ENCODE results near the gene SOX6. TPM values are rescaled to one million over a fixed set of nuclear protein-coding genes. Genes with fewer than 3 reads are reported as not detected.

The SOX6 gene
- total RNA-seq, 1 donor from 2014 or later, result 1.6 TPM

DNA sequence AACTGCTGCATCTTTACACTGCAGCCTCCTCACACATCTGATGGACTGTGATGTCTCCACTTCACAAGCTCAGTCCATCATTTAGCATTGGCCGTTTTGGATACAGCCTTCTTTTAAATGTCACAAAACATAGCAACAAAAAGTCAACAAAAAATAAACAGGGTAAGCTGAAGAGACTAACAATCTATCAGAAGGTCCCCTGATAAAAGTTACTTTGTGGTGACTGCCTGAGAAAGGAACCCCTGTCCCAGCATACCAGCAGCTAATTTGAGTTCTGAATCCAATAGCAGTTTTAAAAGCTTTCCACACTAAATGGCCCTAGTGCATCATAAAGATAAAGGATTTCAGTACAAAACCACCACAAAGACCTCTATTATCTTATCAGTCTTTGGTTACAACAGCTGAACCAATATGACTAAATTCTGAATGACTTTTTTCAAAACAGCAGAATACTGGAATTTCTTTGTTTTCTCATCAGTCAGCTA is 162.4 kb downstream of the SOX6 start:
- TF ChIP-seq, protein P1, sequence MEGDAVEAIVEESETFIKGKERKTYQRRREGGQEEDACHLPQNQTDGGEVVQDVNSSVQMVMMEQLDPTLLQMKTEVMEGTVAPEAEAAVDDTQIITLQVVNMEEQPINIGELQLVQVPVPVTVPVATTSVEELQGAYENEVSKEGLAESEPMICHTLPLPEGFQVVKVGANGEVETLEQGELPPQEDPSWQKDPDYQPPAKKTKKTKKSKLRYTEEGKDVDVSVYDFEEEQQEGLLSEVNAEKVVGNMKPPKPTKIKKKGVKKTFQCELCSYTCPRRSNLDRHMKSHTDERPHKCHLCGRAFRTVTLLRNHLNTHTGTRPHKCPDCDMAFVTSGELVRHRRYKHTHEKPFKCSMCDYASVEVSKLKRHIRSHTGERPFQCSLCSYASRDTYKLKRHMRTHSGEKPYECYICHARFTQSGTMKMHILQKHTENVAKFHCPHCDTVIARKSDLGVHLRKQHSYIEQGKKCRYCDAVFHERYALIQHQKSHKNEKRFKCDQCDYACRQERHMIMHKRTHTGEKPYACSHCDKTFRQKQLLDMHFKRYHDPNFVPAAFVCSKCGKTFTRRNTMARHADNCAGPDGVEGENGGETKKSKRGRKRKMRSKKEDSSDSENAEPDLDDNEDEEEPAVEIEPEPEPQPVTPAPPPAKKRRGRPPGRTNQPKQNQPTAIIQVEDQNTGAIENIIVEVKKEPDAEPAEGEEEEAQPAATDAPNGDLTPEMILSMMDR (IDR thresholded peaks at IDR 0.05), result no peak
- no peak for DNase-seq (ENCODE audit: low spot score in 2 of 2)
- H3K9me3 ChIP-seq, result no peaks in the 10 kb centered on the region
- H3K27me3 ChIP-seq, result no peaks in the 10 kb centered on the region
- no peaks in the 10 kb centered on the region for H3K36me3 ChIP-seq
- no peak overlapping the region for H3K4me3 ChIP-seq
- intact Hi-C loops (cut with DNase I), result no loop called here
- H3K27ac ChIP-seq, result no peak overlapping the region
- H3K4me1 ChIP-seq, result no peaks in the 10 kb centered on the region

DNA sequence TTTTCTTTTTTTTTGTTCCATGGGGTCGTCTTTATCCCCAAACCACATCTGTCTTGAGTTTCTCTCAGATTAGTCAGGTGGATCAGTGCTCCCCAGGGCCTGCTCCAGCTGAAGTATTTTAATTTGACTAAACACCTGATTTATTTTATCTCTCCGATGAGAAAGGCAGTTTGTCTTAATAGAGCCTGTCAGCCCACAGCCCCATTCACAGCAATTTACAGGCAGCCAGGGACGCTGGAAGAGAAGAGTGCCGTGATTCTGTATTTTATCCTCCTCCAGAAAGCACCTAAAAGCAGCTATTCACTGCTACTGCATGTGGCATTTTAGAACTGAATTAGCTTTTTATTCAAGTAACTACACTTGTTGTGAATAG is 164.5 kb downstream of the SOX6 start:
- Histone ChIP-seq H3K36me3 (no peaks in the 10 kb centered on the region), H3K4me3 (no peak overlapping the region), H3K9me3 (no peaks in the 10 kb centered on the region), H3K27ac (no peak overlapping the region), H3K27me3 (no peaks in the 10 kb centered on the region), H3K4me1 (no peaks in the 10 kb centered on the region)
- DNase-seq (ENCODE audit: low spot score in 2 of 2), result no peak
- intact Hi-C loops (cut with DNase I), result no loop called here
- TF ChIP-seq, protein P1 (IDR thresholded peaks at IDR 0.05), result no peak

DNA sequence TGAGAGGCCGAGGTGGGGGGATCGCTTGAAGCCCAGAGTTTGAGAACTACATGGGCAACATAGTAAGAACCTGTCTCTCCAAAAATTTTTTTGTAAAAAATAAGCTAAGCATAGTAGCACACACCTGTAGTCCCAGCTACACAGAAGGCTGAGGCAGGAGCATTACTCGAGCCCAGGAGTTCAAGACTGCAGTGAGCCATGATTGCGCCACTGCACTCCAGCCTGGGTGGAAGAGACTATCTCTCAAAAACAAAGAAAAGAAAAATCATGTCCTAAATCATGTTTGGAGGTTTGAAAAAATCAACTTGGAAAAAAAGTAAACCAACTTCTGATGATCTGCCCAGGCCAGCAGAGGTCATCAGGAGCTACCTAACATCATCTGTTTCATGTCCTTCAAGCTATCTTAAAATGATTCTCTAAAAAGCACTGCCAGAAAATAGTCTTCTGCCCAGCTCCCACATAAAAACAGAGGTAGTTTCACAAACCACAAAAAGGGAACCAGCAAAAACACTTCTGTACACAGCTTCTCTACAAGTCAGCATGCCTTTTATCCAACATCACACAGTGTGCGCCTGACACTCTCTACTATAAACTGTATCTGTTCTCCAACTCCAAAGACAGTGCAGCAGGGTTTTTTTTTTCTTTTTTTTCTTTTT is 165.0 kb downstream of the SOX6 start:
- no peak overlapping the region for H3K27ac ChIP-seq
- H3K9me3 ChIP-seq, result no peaks in the 10 kb centered on the region
- TF ChIP-seq, protein P1 (IDR thresholded peaks at IDR 0.05), result no peak
- H3K4me3 ChIP-seq, result no peak overlapping the region
- H3K36me3 ChIP-seq, result no peaks in the 10 kb centered on the region
- no peaks in the 10 kb centered on the region for H3K27me3 ChIP-seq
- intact Hi-C loops (cut with DNase I), result no loop called here
- no peaks in the 10 kb centered on the region for H3K4me1 ChIP-seq
- DNase-seq (ENCODE audit: low spot score in 2 of 2), result no peak

DNA sequence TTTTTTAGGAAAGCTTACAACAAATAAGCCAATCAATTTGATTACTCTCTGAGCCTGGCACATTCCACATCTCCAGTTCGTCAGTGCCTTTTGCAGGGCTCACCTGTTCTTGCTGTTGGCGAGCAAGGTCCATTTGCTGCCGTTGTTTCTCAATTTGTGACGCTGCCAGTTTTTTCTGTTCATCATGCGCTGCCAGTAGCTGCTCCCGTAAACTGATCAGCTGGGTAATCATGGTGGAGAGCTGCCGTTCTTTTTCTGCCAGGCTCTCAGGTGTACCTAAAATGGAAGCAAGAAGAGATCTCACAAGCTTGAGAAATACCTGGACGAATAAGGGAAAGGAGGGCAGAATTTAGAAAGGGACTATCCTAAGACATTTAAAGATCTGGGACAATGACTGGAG is 169.7 kb downstream of the SOX6 start:
- Histone ChIP-seq H3K4me1 (no peaks in the 10 kb centered on the region), H3K27me3 (no peaks in the 10 kb centered on the region), H3K9me3 (no peaks in the 10 kb centered on the region), H3K27ac (no peak overlapping the region), H3K4me3 (no peak overlapping the region), H3K36me3 (no peaks in the 10 kb centered on the region)
- no peak for DNase-seq (ENCODE audit: low spot score in 2 of 2)
- TF ChIP-seq, protein P1 (IDR thresholded peaks at IDR 0.05), result no peak
- intact Hi-C loops (cut with DNase I), result no loop called here

DNA sequence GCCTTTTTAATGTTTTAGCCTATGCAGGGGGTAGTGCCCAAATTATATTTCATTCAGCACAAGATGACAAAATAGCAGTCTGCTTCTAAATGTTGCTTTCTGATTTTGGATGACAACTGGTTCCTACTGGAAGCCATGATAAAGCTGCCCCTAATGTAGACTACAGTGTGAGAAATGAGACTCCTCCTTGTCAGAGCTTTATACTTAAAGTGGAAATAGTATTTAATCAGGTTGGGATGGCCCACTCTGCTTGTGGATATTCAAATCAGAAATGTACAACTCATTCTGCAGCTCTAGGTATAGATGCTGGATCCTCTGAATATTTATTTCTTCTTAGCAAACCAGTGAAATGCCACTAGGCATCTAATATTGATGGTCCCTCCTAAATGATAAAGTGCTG is 171.3 kb downstream of the SOX6 start:
- no peak for DNase-seq (ENCODE audit: low spot score in 2 of 2)
- Histone ChIP-seq H3K27me3 (no peaks in the 10 kb centered on the region), H3K36me3 (no peaks in the 10 kb centered on the region), H3K4me3 (no peak overlapping the region), H3K4me1 (no peaks in the 10 kb centered on the region), H3K27ac (no peak overlapping the region), H3K9me3 (no peaks in the 10 kb centered on the region)
- intact Hi-C loops (cut with DNase I), result no loop called here
- TF ChIP-seq, protein P1 (IDR thresholded peaks at IDR 0.05), result no peak

DNA sequence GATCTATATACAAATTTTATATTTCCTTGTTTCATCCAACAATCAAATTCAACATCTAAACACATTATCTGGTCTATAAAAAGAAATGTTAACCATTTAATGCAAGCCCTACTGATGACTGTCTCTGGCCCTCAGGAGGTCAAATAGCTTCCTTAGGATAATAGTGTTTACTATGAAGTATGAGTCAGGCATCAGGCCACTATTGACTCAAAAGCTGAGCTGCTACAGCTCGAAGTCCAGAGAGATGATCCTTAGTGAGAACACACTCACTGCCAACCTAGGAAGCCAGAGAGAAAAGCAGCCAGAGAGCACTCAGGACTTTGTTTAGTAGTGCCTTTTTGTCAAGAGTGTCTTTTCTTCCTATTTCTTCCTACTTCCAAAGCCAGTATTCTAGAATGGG is 171.8 kb downstream of the SOX6 start:
- Histone ChIP-seq H3K36me3 (no peaks in the 10 kb centered on the region), H3K27me3 (no peaks in the 10 kb centered on the region), H3K4me3 (no peak overlapping the region), H3K4me1 (no peaks in the 10 kb centered on the region), H3K27ac (no peak overlapping the region), H3K9me3 (no peaks in the 10 kb centered on the region)
- intact Hi-C loops (cut with DNase I), result no loop called here
- no peak for DNase-seq (ENCODE audit: low spot score in 2 of 2)
- TF ChIP-seq, protein P1 (IDR thresholded peaks at IDR 0.05), result no peak

Measured in ascending aorta (tissue), 2 donors.